NCI-H510A treated with DMSO at 0.1 percent for 48 hours (cell line): ENCODE data around the gene RABGEF1.
"Not testable (repeated sequence)": the region's sequence is repeated elsewhere in the genome, so short reads cannot be mapped to it uniquely, and the experiment has no call there.

ENCODE experiments used
- DNase-seq: peaks from one replicate; lab custom pipeline; 2025; lab: John Stamatoyannopoulos, UW

Gene RABGEF1

DNA sequence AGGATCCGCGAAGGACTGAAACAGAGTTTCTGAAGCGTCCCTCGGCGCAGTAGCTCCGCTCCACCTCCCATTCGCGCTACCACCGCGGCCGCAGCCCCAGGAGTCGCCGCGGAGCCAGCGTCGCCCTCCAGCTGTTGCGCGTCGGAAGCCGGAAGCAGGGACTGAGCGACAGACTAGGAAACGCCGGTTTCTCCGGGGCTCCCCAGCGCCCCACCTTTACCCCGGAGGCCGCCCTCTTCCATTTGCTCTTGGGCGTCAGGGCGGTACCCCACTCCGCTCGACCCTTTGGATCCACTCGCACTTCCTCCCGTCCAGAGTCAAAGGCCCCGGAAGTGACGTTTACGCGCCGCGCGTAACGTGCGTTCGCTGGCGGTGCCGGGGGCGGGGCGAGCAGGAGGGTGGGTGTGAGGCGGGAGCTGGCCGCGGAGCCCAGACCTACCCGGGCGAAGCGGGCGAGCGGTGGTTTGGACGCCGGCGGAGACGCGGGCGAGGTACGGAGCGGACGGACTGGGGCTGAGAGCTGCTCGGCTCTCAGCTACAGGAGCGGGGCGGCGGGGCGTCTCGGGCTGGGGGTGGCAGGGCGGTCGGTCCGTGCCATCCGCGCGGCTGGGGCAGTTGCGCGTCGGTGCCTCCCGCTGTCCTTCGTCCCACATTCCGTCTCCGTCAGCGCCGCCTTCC is at the start of gene RABGEF1:
Gene RABGEF1 (plus strand): TSS at position 432 of the 678 bp plus-strand sequence. CDS start 31,167 bp downstream, outside the sequence.
- DNase-seq: peak; percentile 41

DNA sequence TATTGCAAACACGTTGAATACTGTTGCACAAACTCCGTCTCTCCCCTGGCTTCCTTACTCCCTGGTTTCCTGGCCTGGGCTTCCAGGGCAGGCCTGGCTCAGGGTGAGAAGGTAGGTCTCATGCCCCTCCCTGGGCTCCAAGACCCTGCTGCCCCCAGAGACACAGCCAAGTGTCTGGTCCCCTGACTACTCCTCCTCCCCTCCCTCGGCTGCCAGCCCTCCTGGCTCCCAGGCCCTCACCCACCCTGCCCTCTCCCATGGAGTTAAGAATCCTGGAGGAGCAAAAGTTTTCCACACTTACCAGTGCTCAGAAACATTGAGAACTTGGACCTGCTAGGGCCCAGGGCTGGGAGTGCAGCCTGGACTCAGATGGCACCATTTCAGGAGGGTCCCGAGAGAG is 47.2 kb upstream of the RABGEF1 start:
- DNase-seq: no peak

DNA sequence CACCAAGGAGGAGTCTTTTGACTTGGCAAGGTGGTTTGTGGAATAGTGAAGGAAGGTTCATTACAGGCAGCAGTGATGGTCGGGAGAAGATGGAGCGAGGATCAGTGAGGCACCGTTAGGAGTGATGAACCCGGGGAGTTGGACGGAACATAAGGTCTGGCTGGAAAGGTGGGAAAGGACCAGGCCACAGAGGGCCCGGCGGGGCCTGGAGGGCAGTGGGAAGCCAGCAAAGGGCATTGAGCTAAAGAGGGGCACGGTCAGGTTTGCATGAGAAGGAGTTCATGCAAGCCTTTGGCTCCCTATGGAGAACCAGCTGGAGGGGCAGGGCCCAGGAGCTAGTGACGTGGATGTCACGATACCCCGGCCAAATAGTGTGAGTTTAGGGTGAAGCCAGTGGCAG is 46.2 kb upstream of the RABGEF1 start:
- no peak for DNase-seq

DNA sequence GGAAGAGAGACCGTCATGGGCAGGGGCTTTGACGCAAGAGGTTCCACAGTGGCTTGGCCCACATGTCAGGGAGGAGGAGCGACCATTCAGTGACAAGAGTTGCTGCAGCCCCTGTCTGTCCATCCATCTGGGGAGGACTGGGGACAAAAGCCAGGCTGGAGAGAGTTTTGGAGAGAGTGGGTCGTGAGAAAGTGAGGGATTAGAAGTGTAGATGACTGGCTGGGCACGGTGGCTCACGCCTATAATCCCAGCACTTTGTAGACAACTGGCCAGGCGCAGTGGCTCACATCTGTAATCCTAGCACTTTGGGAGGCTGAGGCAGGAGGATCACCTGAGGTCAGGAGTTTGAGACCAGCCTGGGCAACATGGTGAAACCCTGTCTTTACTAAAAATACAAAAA is 45.1 kb upstream of the RABGEF1 start:
- not testable (repeated sequence) for DNase-seq

DNA sequence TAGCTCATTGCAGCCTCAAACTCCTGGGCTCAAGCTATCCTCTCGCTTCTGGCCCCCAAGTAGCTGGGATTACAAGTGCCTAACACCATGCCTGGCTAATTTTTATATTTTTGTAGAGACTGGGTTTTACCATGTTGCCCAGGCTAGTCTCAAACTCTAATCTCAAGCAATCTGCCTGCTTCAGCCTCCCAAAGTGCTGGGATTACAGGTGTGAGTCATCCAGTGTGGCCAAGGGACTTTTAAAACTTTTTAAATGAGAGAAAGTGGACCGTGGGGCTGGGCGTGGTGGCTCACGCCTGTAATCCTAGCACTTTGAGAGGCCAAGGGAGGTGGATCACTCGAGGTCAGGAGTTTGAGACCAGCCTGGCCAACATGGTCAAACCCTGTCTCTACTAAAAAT is 44.4 kb upstream of the RABGEF1 start:
- DNase-seq: not testable (repeated sequence)

DNA sequence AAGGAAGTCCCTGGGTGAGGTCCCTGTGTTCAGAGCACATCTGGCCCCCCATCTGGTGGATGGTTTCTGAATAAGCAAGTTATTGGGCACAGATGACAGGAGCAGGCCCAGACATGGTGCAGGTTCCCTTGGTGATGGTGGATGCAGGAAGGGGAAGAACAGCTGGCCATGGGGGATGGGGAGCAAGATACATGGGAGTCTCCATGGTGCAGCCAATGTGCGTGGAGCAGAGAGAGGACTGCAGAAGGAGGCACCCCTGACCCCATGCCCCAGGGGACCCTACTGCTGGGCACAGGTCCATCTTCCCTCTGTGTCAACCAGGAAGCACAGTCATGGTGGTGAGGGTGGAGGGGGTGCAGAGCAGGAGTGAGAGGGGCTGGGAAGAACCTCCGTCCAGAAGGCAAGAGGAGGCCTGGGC is 43.8 kb upstream of the RABGEF1 start:
- DNase-seq: no peak

DNA sequence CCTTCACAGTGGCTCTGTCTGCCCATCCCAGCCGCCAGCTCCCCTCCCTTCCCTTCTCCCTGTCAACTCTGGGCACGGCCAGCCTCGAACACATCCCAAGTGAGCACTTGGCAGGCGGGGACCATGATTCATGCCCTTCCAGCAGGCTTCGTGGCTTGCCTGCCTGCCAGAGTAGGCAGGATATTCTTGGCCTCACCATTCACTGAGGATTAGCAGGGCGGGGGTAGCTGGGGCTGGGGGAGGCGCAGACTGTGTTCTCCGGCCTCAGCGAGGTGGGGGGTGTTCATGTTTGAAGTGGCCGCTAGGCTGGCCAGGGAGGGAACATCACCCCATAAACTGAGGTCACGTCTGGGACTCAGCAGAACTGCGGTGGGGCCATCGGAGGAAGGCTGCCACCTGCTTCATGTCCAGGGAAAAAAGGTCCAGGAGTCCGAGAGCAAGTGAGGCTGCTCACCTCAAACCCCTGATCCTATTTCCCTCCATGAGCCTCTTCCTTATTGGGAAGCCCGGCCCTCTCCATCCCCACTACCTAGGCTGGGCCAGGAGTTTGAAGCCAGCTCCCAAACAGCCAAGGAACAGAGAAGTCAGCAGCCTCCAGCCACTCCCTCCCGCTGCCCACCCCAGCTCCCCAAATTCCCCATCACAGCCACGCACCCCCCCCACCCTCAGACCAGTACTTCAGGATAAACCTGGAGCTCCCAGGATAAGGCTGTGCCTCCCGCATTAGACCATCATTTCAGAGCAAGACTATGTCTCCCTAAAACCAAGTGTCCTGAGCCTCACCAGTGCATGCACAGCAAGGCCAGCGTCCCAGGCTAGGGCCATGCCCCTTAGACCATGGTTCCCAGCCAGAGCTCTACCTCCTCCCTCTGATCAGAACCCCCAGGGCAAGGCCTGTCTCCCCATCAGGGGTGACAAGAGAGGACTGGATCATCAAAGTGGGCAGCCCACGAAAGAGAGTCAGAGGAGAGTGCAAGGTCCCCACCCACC is 42.8 kb upstream of the RABGEF1 start:
- no peak for DNase-seq

DNA sequence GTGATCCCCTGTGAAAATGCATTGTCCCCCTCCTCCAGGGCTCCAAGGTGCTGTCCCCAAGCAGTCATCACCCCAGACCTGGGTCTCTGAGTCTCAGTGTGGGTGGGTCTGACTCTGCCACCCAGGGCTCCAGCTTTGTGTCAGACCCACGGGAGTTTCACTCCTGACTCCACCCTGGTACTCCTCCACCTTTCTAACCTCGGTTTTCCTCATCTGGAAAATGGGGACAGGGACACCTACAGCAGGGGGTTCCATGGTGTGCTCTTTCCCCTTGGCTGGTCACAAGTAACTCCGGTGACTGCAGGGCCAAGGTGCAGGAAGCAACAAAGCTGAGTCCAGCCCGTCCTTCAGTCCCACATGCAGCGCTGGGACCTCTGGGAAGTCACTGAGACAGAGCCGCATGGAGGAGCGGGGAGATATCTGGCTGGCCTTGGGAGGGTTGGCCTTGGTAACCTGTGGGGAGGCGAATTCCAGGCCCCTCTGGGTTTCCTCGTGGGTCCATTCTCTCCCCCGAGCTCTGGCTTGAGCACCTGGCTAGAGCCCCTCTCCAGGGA is 41.8 kb upstream of the RABGEF1 start:
- DNase-seq: no peak

DNA sequence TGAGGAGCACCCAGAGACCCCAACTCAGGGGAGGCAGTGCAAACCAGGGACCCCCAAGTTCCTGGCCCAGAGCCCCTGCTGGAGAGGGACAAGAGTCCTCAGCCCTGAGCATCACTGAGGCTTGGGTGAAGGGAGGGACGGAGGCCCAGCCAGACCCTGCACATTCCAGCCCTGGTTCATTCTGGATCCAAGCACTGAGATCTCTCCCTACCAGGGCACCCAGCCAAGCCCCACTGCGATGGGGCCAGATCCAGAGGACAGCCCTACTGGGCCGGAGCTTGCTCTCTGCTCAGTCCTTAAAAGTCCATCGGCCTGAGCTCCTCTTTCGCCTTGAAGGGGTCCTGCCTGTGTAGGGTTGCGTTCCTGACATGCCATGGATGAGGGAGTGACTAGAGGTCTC is 40.5 kb upstream of the RABGEF1 start:
- no peak for DNase-seq

DNA sequence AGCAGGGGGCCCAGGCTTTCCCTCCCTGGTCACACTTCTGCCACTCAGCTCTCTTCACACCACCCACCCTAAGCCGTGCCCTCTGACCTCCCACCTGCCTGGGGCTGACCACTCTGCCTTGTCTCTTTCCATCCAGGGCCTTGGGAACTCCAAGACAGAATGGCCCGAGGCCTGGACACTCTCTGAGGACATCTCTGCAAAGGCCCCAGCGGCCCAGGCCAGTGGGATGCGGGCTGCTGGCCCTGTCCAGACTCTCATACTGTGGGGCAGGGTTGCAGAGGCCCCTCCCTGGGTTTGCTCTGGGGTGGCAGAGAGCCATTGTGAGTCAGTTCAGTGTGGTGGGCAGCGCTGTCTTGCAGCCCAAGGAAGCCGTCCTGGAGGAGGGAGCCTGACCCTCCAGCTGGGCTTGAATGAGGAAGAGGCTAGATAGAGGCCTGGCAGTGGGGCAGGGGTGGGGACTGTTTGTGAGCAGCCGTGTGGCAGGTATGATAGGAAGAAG is 39.9 kb upstream of the RABGEF1 start:
- no peak for DNase-seq

DNA sequence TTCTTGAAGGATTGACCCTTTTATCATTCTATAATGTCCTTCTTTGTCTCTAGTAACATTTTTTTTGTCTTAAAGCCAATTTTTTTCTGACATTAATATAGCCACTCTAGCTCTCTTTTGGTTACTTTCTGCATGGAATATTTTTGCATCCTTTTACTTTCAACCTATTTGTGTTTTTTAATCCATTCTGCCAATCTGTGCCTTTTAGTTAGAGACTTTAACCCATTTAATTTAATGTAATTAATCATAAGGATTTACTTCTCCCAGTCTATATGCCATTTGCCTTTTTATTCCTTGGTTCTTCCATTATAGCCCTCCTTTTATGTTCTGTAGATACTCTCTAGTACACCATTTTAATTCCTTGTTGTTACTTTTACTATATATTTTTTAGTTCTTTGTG is 32.7 kb upstream of the RABGEF1 start:
- DNase-seq: no peak

DNA sequence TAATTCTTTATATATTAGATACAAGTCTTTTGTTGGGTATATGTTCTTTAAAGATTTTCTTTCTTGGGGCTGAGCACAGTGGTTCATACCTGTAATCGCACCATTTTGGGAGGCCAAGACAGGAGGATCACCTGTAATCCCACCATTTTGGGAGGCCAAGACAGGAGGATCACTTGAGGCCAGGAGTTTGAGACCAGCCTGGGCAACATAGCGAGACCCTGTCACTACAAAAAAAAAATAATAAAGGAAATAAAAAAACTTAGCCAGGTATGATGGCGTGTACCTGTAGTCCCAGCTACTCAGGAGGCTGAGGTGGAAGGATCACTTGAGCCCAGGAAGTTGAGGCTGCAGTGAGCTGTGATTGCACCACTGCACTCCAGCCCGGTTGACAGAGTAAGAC is 29.8 kb upstream of the RABGEF1 start:
- not testable (repeated sequence) for DNase-seq

DNA sequence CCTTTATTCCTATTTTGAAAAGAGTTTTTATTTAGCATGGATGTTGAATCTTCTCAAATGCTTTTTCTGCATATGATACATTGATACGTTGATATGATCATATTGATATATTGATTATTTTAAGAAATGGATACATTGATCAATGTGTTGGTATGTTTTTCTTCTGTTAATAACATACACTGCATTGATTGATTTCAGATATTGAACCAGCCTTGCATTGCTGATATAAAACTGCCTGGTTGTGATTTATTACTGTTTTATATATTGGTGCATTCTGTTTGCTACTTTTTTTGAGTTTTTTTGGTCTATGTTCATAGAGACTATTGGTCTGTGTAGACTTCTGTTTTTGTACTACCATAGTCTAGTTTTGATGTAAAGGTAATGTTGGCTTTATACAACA is 26.8 kb upstream of the RABGEF1 start:
- DNase-seq: no peak

DNA sequence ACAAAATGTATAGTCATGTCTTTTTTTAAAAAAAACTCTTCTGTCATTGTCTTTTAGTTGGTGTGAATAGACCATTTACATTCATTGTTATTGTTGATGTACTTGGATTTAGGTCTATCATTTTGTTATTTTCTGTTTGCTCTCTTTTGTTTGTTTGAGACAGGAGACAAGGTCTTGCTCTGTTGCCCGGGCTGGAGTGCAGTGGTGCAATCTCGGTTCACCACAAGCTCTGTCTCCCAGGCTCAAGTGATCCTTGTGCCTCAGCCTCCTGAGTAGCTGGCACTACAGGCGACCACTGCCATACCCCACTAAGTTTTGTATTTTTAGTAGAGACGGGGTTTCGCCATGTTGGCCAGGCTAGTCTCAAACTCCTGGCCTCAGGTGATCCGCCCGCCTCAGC is 23.9 kb upstream of the RABGEF1 start:
- not testable (repeated sequence) for DNase-seq

DNA sequence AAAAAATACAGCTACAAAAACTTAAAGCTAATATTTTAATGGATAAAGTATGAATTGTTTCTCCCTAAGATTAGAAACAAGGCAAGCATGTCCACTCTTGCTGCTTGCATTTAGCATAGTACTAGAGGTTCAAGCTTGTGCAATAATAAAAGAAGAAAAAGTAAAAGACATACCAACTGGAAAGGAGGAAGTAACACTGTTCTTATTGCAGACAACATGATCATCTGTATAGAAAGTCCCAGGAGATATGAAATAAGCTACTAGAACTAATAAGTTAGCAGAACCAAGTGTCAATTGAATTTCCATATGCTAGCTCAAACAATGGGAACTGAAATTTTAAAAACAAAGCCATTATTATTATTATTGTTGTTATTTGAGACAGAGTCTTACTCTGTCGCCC is 20.0 kb upstream of the RABGEF1 start:
- no peak for DNase-seq

DNA sequence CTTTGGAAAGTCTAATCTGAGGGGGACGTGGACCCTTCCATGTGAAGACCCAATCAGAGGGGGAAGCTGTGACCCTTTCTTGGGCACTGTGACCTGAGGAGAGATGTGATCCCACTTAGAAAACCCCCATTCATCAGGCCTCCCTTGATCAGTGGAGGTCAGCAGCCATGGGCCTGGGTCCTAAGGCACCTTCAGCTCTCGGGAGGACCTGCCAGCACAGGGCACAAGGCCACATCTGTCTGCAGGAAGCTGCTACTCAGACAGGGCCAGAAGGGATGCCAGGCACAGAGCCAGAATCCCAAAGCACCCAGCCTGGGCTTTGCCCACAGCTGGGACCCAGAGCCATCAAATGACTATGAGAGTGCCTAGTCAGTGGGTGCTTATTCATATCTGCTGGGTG is 14.7 kb upstream of the RABGEF1 start:
- no peak for DNase-seq

DNA sequence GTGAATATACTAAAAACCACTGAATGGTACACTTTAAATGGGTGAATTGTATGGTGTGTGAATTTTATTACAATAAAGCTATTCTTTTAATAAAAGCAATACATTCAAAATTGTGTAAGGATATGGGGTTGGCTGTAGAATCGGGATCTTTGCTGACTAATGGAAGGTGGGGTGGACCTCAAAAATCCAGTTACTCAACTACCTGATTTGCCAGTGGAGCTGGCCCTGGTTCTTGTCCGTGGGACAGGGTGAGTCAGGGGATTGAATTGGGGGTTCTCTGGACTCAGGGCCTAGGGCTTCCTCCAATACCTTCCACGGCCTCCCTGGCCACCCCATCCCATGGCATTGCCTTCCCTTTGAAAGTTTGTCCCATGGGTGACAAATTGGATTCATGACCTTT is 13.5 kb upstream of the RABGEF1 start:
- no peak for DNase-seq

DNA sequence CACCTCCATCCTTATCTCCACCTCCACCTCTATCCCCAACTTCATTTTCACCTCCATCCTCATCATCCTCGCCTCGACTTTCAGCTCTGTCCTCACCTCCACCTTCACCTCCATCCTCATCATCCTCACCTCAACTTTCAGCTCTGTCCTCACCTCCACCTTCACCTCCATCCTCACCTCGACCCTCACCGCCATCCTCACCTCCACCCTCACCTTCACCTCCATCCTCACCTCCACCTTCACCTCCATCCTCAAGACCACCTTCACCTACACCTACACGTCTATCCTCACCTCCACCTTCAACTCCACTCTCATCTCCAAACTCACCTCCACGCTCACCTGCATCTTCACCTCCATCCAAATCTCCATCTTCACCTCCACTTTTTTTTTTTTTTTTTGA is 12.0 kb upstream of the RABGEF1 start:
- DNase-seq: no peak

DNA sequence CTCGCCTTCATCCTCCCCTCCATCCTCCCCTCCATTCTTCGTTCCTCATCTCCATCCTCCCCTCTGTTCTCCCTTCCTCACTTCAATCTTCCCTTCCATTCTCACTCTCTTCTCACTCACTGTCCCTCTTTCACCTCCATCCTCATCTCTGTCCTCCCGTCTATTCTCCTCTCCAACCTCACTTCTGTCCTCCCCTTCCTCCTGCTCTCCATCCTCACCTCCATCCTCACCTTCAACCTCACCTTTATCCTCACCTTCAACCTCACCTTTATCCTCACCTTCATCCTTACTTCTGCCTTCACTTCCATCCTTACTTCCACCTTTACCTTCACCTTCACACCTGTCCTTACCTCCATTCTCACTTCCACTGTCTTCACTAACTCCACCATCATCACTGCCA is 11.3 kb upstream of the RABGEF1 start:
- DNase-seq: no peak

DNA sequence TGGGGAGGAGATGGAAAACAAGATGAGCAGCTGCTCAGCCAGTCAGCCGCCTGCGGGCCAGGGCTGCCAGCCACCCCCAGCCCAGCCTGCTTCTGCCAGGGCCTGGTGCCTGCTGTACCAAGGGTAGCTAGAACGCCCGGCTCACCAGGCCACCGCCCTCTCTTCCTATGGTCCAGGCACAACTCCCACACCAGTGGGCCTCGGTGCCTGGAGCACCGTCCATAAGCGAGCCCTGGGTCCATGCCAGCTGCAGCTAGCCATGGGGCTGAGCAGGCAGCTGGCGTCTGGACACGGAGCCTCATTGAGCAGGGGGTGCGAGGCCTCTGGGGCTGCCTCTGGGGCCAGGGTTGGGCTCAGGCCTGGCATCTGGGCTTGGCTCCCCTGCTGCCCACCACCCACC is 8.5 kb upstream of the RABGEF1 start:
- DNase-seq: no peak

DNA sequence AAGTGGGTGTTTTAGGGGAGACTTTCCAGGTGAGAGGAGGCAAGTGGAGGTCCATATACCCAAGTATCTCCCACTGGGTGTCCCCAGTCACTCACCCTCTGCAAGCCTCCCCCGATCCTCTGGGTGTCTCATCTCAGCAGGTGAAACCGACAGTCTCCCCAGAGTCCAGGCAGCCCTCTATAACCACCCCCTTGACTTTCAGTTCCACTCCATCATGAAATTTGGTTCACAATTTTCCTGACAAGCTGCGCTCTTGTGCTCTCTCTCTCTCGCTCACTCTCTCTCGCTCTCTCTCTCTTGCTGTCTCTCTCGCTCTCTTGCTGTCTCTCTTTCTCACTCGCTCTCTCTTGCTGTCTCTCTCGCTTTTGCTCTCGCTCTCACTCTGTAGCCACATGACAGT is 8.1 kb upstream of the RABGEF1 start:
- no peak for DNase-seq

DNA sequence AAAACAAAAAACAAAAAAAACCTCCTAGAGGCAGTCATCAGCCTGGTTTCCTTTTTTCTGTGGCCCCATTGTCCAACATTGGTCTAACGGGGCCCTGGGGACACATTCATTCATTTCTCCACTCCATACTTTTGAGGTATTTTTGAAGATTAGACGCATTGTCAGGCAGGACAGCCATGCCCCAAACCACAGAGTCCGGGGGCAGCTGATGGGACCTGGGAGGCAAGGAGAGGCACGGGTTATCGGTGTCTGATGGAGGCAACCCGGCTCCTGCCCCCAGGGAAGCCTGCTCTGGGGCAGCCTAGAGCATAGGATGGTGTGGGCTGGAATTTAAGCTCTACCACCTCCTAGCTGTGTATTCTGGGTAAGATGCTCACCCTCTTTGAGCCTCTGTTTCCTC is 6.5 kb upstream of the RABGEF1 start:
- DNase-seq: no peak

DNA sequence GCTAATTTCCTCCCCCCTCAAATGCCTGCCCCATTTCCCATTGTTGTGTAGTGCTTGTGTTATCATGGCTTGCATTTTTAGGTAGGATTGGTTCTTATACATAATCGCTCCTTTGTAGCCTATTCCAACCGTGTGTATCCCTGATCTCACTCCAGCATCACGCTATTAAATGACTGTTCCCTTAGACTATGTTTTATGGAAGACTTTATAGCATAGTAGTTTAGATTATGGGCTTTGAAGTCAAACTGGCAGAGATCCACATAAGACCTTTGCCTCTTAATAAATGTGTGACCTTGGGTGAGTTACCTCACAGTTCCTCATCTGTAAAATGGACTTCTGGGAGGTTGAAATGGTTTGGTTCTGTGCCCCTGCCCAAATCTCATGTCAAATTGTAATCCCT is 5.4 kb upstream of the RABGEF1 start:
- DNase-seq: no peak
